ENCODE measurements around the gene LRRC31.

The LRRC31 gene

GRCh38 chr3:169879845-169880575 lies 10.3 kb upstream of the LRRC31 start:
- POLR2A ChIA-PET = no interaction called here
- H3K27me3 ChIP-seq (replicated peaks in 2 of 5; ENCODE audit: control insufficient read depth in 4 of 5, insufficient read depth in 5 of 5, low read length in 4 of 5) = no peaks in the 10 kb centered on the region
- H3K27ac ChIP-seq (ENCODE audit: insufficient read depth in 1 of 2, low read depth in 1 of 2, low read length in 2 of 2, poor library complexity in 1 of 2, severe bottlenecking in 2 of 2) = no peak overlapping the region
- no peak overlapping the region for H3K4me3 ChIP-seq (ENCODE audit: control insufficient read depth in 1 of 7, extremely low read depth in 1 of 7, insufficient read depth in 4 of 7, low read depth in 2 of 7, low read length in 6 of 7)
- no peaks in the 10 kb centered on the region for H3K4me1 ChIP-seq (ENCODE audit: control extremely low read depth in 1 of 4, control insufficient read depth in 4 of 4, insufficient read depth in 4 of 4, low read length in 3 of 4)
- H3K9me3 ChIP-seq (ENCODE audit: control extremely low read depth in 1 of 5, control insufficient read depth in 4 of 5, insufficient read depth in 2 of 5, low read depth in 1 of 5, low read length in 4 of 5) = no peaks in the 10 kb centered on the region
- 60% methylated on average over 2 of the region's 3 CpGs for WGBS (ENCODE audit: insufficient coverage)
- no peak for DNase-seq
- CTCF ChIA-PET = interaction anchor here (0.6 to 1.6 kb wide), 2 partner anchors 18 to 174 kb away, joined by 3 to 6 read pairs; no protein-coding TSS in a partner anchor
- no peaks in the 10 kb centered on the region for H3K36me3 ChIP-seq (ENCODE audit: control insufficient read depth in 4 of 4, insufficient read depth in 4 of 4, low read length in 3 of 4)

- Histone ChIP-seq H3K27ac (ENCODE audit: insufficient read depth in 1 of 2, low read depth in 1 of 2, low read length in 2 of 2, poor library complexity in 1 of 2, severe bottlenecking in 2 of 2) (no peak overlapping the region), H3K4me3 (ENCODE audit: control insufficient read depth in 1 of 7, extremely low read depth in 1 of 7, insufficient read depth in 4 of 7, low read depth in 2 of 7, low read length in 6 of 7) (no peak overlapping the region), H3K4me1 (ENCODE audit: control extremely low read depth in 1 of 4, control insufficient read depth in 4 of 4, insufficient read depth in 4 of 4, low read length in 3 of 4) (no peaks in the 10 kb centered on the region), H3K9me3 (ENCODE audit: control extremely low read depth in 1 of 5, control insufficient read depth in 4 of 5, insufficient read depth in 2 of 5, low read depth in 1 of 5, low read length in 4 of 5) (no peaks in the 10 kb centered on the region), H3K27me3 (replicated peaks in 2 of 5; ENCODE audit: control insufficient read depth in 4 of 5, insufficient read depth in 5 of 5, low read length in 4 of 5) (no peaks in the 10 kb centered on the region), H3K36me3 (ENCODE audit: control insufficient read depth in 4 of 4, insufficient read depth in 4 of 4, low read length in 3 of 4) (no peaks in the 10 kb centered on the region)
- DNase-seq = no peak
- CTCF ChIA-PET = no interaction called here
- WGBS (ENCODE audit: insufficient coverage) = 88% methylated on average over 3 of the region's 8 CpGs
- POLR2A ChIA-PET = no interaction called here
Observed at GRCh38 chr3:169879013-169879557, 9.3 kb upstream of the LRRC31 start.

- ChIA-PET CTCF (interaction anchor here (1.0 to 1.5 kb wide), 2 partner anchors 8 to 96 kb away, joined by 4 to 5 read pairs; partner anchors contain the start of gene SEC62), POLR2A (no interaction called here)
- DNase-seq = no peak
- WGBS (ENCODE audit: insufficient coverage) = no CpG with 5 or more reads among the region's 2 CpGs
- H3K27ac ChIP-seq (ENCODE audit: insufficient read depth in 1 of 2, low read depth in 1 of 2, low read length in 2 of 2, poor library complexity in 1 of 2, severe bottlenecking in 2 of 2) = no peak overlapping the region
- H3K36me3 ChIP-seq (ENCODE audit: control insufficient read depth in 4 of 4, insufficient read depth in 4 of 4, low read length in 3 of 4) = no peaks in the 10 kb centered on the region
- no peaks in the 10 kb centered on the region for H3K9me3 ChIP-seq (ENCODE audit: control extremely low read depth in 1 of 5, control insufficient read depth in 4 of 5, insufficient read depth in 2 of 5, low read depth in 1 of 5, low read length in 4 of 5)
- H3K4me3 ChIP-seq (ENCODE audit: control insufficient read depth in 1 of 7, extremely low read depth in 1 of 7, insufficient read depth in 4 of 7, low read depth in 2 of 7, low read length in 6 of 7) = no peak overlapping the region
- H3K27me3 ChIP-seq (replicated peaks in 2 of 5; ENCODE audit: control insufficient read depth in 4 of 5, insufficient read depth in 5 of 5, low read length in 4 of 5) = no peaks in the 10 kb centered on the region
- H3K4me1 ChIP-seq (ENCODE audit: control extremely low read depth in 1 of 4, control insufficient read depth in 4 of 4, insufficient read depth in 4 of 4, low read length in 3 of 4) = peaks cover 0 to 12% (median 2%) of the 10 kb centered on the region in 4 experiments
Observed at GRCh38 chr3:169871129-169871886, 1.6 kb upstream of the LRRC31 start.

- 100% methylated on average over 1 of the region's 2 CpGs for WGBS (ENCODE audit: insufficient coverage)
- Histone ChIP-seq H3K4me3 (ENCODE audit: control insufficient read depth in 1 of 7, extremely low read depth in 1 of 7, insufficient read depth in 4 of 7, low read depth in 2 of 7, low read length in 6 of 7) (no peak overlapping the region), H3K4me1 (ENCODE audit: control extremely low read depth in 1 of 4, control insufficient read depth in 4 of 4, insufficient read depth in 4 of 4, low read length in 3 of 4) (peaks cover 2 to 23% (median 14%) of the 10 kb centered on the region in 4 experiments), H3K27ac (ENCODE audit: insufficient read depth in 1 of 2, low read depth in 1 of 2, low read length in 2 of 2, poor library complexity in 1 of 2, severe bottlenecking in 2 of 2) (no peak overlapping the region), H3K36me3 (ENCODE audit: control insufficient read depth in 4 of 4, insufficient read depth in 4 of 4, low read length in 3 of 4) (no peaks in the 10 kb centered on the region), H3K27me3 (replicated peaks in 2 of 5; ENCODE audit: control insufficient read depth in 4 of 5, insufficient read depth in 5 of 5, low read length in 4 of 5) (no peaks in the 10 kb centered on the region), H3K9me3 (ENCODE audit: control extremely low read depth in 1 of 5, control insufficient read depth in 4 of 5, insufficient read depth in 2 of 5, low read depth in 1 of 5, low read length in 4 of 5) (no peaks in the 10 kb centered on the region)
- no peak for DNase-seq
- POLR2A ChIA-PET = no interaction called here
- CTCF ChIA-PET = no interaction called here
Observed at GRCh38 chr3:169868369-169868768, 1.4 kb downstream of the LRRC31 start.

- DNase-seq = no peak
- 95% methylated on average over 2 of the region's 3 CpGs for WGBS (ENCODE audit: insufficient coverage)
- no peaks in the 10 kb centered on the region for H3K9me3 ChIP-seq (ENCODE audit: control extremely low read depth in 1 of 5, control insufficient read depth in 4 of 5, insufficient read depth in 2 of 5, low read depth in 1 of 5, low read length in 4 of 5)
- H3K4me1 ChIP-seq (ENCODE audit: control extremely low read depth in 1 of 4, control insufficient read depth in 4 of 4, insufficient read depth in 4 of 4, low read length in 3 of 4) = peaks cover 2 to 23% (median 14%) of the 10 kb centered on the region in 4 experiments
- H3K36me3 ChIP-seq (ENCODE audit: control insufficient read depth in 4 of 4, insufficient read depth in 4 of 4, low read length in 3 of 4) = no peaks in the 10 kb centered on the region
- no peaks in the 10 kb centered on the region for H3K27me3 ChIP-seq (replicated peaks in 2 of 5; ENCODE audit: control insufficient read depth in 4 of 5, insufficient read depth in 5 of 5, low read length in 4 of 5)
- no peak overlapping the region for H3K4me3 ChIP-seq (ENCODE audit: control insufficient read depth in 1 of 7, extremely low read depth in 1 of 7, insufficient read depth in 4 of 7, low read depth in 2 of 7, low read length in 6 of 7)
- POLR2A ChIA-PET = no interaction called here
- CTCF ChIA-PET = no interaction called here
- H3K27ac ChIP-seq (ENCODE audit: insufficient read depth in 1 of 2, low read depth in 1 of 2, low read length in 2 of 2, poor library complexity in 1 of 2, severe bottlenecking in 2 of 2) = no peak overlapping the region
Observed at GRCh38 chr3:169867584-169868210, 2.0 kb downstream of the LRRC31 start.

GRCh38 chr3:169865176-169865767 lies 4.5 kb downstream of the LRRC31 start:
- POLR2A ChIA-PET = no interaction called here
- H3K4me1 ChIP-seq (ENCODE audit: control extremely low read depth in 1 of 4, control insufficient read depth in 4 of 4, insufficient read depth in 4 of 4, low read length in 3 of 4) = peaks cover 2 to 14% (median 12%) of the 10 kb centered on the region in 4 experiments
- H3K27me3 ChIP-seq (replicated peaks in 2 of 5; ENCODE audit: control insufficient read depth in 4 of 5, insufficient read depth in 5 of 5, low read length in 4 of 5) = peaks cover 0 to 9% (median 0%) of the 10 kb centered on the region in 5 experiments
- H3K4me3 ChIP-seq (ENCODE audit: control insufficient read depth in 1 of 7, extremely low read depth in 1 of 7, insufficient read depth in 4 of 7, low read depth in 2 of 7, low read length in 6 of 7) = peak overlapping the region in 4 of 7 experiments; percentile 19 to 54 (median 36)
- no peak overlapping the region for H3K27ac ChIP-seq (ENCODE audit: insufficient read depth in 1 of 2, low read depth in 1 of 2, low read length in 2 of 2, poor library complexity in 1 of 2, severe bottlenecking in 2 of 2)
- no peaks in the 10 kb centered on the region for H3K9me3 ChIP-seq (ENCODE audit: control extremely low read depth in 1 of 5, control insufficient read depth in 4 of 5, insufficient read depth in 2 of 5, low read depth in 1 of 5, low read length in 4 of 5)
- DNase-seq = peak; percentile 36 to 81 (median 74)
- no peaks in the 10 kb centered on the region for H3K36me3 ChIP-seq (ENCODE audit: control insufficient read depth in 4 of 4, insufficient read depth in 4 of 4, low read length in 3 of 4)
- WGBS (ENCODE audit: insufficient coverage) = 9% methylated on average over 8 of the region's 12 CpGs
- CTCF ChIA-PET = interaction anchor here (0.7 to 4.9 kb wide), 7 partner anchors 10 to 189 kb away, joined by 3 to 26 read pairs (median 5); partner anchors contain the start of gene SEC62
